ENCODE measurements around the gene KCNG2. TPM values are rescaled to one million over a fixed set of nuclear protein-coding genes. Genes with fewer than 3 reads are reported as not detected.
A peak's percentile ranks its signal among the peaks of the same experiment; 100 is the strongest.
"Not testable (repeated sequence)": the region's sequence is repeated elsewhere in the genome, so short reads cannot be mapped to it uniquely, and the experiment has no call there.

KCNG2 gene
- total RNA-seq, 2 donors from 2014 or later: not detected

GRCh38 chr18:79873449-79874110 is 75.8 kb downstream of the KCNG2 start:
- Mint-ChIP-seq H3K27ac (no peak overlapping the region), H3K9me3 (no peaks in the 10 kb centered on the region), H3K36me3 (no peaks in the 10 kb centered on the region)
- no peak for ATAC-seq
- DNase-seq (ENCODE audit: low spot score in 2 of 2): no peak

- DNase-seq (ENCODE audit: low spot score in 2 of 2) (no peak), ATAC-seq (no peak)
- Mint-ChIP-seq H3K36me3 (no peaks in the 10 kb centered on the region), H3K9me3 (no peaks in the 10 kb centered on the region), H3K27ac (no peak overlapping the region)
Observed at GRCh38 chr18:79874553-79875530, 77.1 kb downstream of the KCNG2 start.

GRCh38 chr18:79875531-79875919 is 77.8 kb downstream of the KCNG2 start:
- H3K36me3 Mint-ChIP-seq: no peaks in the 10 kb centered on the region

GRCh38 chr18:79875931-79876461 is 78.3 kb downstream of the KCNG2 start:
- no peaks in the 10 kb centered on the region for H3K9me3 Mint-ChIP-seq
- H3K36me3 Mint-ChIP-seq: no peaks in the 10 kb centered on the region
- ATAC-seq (no peak), DNase-seq (ENCODE audit: low spot score in 2 of 2) (no peak)
- H3K27ac Mint-ChIP-seq: no peak overlapping the region

More at GRCh38 chr18:79875531-79875919, 77.8 kb downstream of the KCNG2 start:
- H3K27ac Mint-ChIP-seq: no peak overlapping the region
- no peak for DNase-seq (ENCODE audit: low spot score in 2 of 2)
- ATAC-seq: no peak
- no peaks in the 10 kb centered on the region for H3K9me3 Mint-ChIP-seq

- DNase-seq (ENCODE audit: low spot score in 2 of 2) (no peak), ATAC-seq (no peak)
- no peaks in the 10 kb centered on the region for H3K36me3 Mint-ChIP-seq
- no peak overlapping the region for H3K27ac Mint-ChIP-seq
- no peaks in the 10 kb centered on the region for H3K9me3 Mint-ChIP-seq
Observed at GRCh38 chr18:79876497-79876896, 78.8 kb downstream of the KCNG2 start.

GRCh38 chr18:79877163-79878091 is 79.7 kb downstream of the KCNG2 start:
- H3K36me3 Mint-ChIP-seq: no peaks in the 10 kb centered on the region
- peak in 1 of 2 donors; percentile 43 for DNase-seq (ENCODE audit: low spot score in 2 of 2)
- no peaks in the 10 kb centered on the region for H3K9me3 Mint-ChIP-seq
- ATAC-seq: no peak
- peak overlapping the region in 1 of 2 donors; percentile 1 for H3K27ac Mint-ChIP-seq

GRCh38 chr18:79878246-79878645 is 80.5 kb downstream of the KCNG2 start:
- not testable (repeated sequence) for H3K9me3 Mint-ChIP-seq; ATAC-seq; H3K27ac Mint-ChIP-seq; DNase-seq (ENCODE audit: low spot score in 2 of 2); H3K36me3 Mint-ChIP-seq

- Mint-ChIP-seq H3K36me3 (no peaks in the 10 kb centered on the region), H3K27ac (no peak overlapping the region), H3K9me3 (no peaks in the 10 kb centered on the region)
- ATAC-seq (no peak), DNase-seq (ENCODE audit: low spot score in 2 of 2) (peak in 1 of 2 donors; percentile 30)
Observed at GRCh38 chr18:79878741-79879378, 81.1 kb downstream of the KCNG2 start.

GRCh38 chr18:79879566-79879965 is 81.8 kb downstream of the KCNG2 start:
- Mint-ChIP-seq H3K27ac (no peak overlapping the region), H3K36me3 (no peaks in the 10 kb centered on the region), H3K9me3 (no peaks in the 10 kb centered on the region)
- ATAC-seq (no peak), DNase-seq (ENCODE audit: low spot score in 2 of 2) (no peak)

GRCh38 chr18:79881695-79882094 is 84.0 kb downstream of the KCNG2 start:
- DNase-seq (ENCODE audit: low spot score in 2 of 2) (no peak), ATAC-seq (no peak)
- no peaks in the 10 kb centered on the region for H3K9me3 Mint-ChIP-seq

GRCh38 chr18:79882522-79883241 is 84.9 kb downstream of the KCNG2 start:
- H3K9me3 Mint-ChIP-seq: no peaks in the 10 kb centered on the region
- peak in 1 of 2 donors; percentile 37 for DNase-seq (ENCODE audit: low spot score in 2 of 2)
- no peak overlapping the region for H3K27ac Mint-ChIP-seq
- ATAC-seq: no peak
- H3K36me3 Mint-ChIP-seq: no peaks in the 10 kb centered on the region

More at GRCh38 chr18:79881695-79882094, 84.0 kb downstream of the KCNG2 start:
- H3K36me3 Mint-ChIP-seq: no peaks in the 10 kb centered on the region
- H3K27ac Mint-ChIP-seq: no peak overlapping the region

- Mint-ChIP-seq H3K9me3 (peaks cover under 1 to 1% of the 10 kb centered on the region in 2 donors), H3K36me3 (peaks cover 1 to 3% of the 10 kb centered on the region in 2 donors), H3K27ac (no peak overlapping the region)
- DNase-seq (ENCODE audit: low spot score in 2 of 2) (no peak), ATAC-seq (no peak)
Observed at GRCh38 chr18:79883461-79884293, 85.9 kb downstream of the KCNG2 start.

GRCh38 chr18:79884294-79884962 is 86.7 kb downstream of the KCNG2 start:
- H3K9me3 Mint-ChIP-seq: peaks cover 8 to 9% of the 10 kb centered on the region in 2 donors
- H3K27ac Mint-ChIP-seq: no peak overlapping the region
- DNase-seq (ENCODE audit: low spot score in 2 of 2) (peak in 1 of 2 donors; percentile 46), ATAC-seq (no peak)
- H3K36me3 Mint-ChIP-seq: peaks cover 9 to 10% of the 10 kb centered on the region in 2 donors
